Central memory CD8-positive, alpha-beta T cell (primary cell): ENCODE results near the gene POMP.
"Not testable (repeated sequence)": the region's sequence is repeated elsewhere in the genome, so short reads cannot be mapped to it uniquely, and the experiment has no call there.

ENCODE experiments used
- ATAC-seq: fragments of 150-1000 bp; cut with Tn5 transposase; replicated peaks from 2 replicates; pipeline ENCODE4 v1.10.0; 2022; ENCODE audit warnings: mild to moderate bottlenecking, moderate FRiP score, moderate number of reproducible peaks; ENCODE audit not compliant: poor library complexity, severe bottlenecking; ENCODE audit errors: extremely low read depth
- DNase-seq, 2 donors: peaks; one replicate each; pipeline ENCODE4 v3.0.0; 2021; ENCODE audit warnings: low spot score in 2 of 2
- H3K27ac Mint-ChIP-seq: one replicate; pipeline ENCODE4 v1.8.0; 2022; ENCODE audit warnings: low read depth, mild to moderate bottlenecking, moderate library complexity, mixed read lengths
- H3K27me3 Mint-ChIP-seq: one replicate; pipeline ENCODE4 v1.8.0; 2022; ENCODE audit warnings: mixed read lengths
- H3K36me3 Mint-ChIP-seq: one replicate; pipeline ENCODE4 v1.8.0; 2022; ENCODE audit warnings: mild to moderate bottlenecking, moderate library complexity, mixed read lengths; ENCODE audit not compliant: insufficient read depth
- H3K4me1 Mint-ChIP-seq: one replicate; pipeline ENCODE4 v1.8.0; 2022; ENCODE audit warnings: mixed read lengths
- H3K4me3 Mint-ChIP-seq: one replicate; pipeline ENCODE4 v1.8.0; 2022; ENCODE audit warnings: mild to moderate bottlenecking, moderate library complexity, mixed read lengths
- H3K9me3 Mint-ChIP-seq: one replicate; pipeline ENCODE4 v1.8.0; 2022; ENCODE audit warnings: mixed read lengths

POMP gene

DNA sequence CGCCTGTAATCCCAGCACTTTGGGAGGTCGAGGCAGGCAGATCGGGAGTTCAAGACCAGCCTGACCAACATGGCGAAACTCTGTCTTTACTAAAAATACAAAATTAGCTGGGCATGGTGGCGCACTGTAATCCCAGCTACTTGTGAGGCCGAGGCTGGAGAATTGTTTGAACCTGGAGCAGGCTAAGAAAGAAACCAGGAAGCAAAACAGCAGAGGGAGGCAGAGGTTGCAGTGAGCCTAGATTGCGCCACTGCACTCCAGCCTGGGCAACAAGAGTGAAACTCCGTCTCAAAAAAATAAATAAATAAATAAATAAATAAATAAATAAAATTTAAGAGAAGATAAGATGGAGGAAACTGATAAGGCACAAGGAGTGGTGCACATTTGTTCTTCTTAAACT lies 24.2 kb downstream of the POMP start:
- H3K4me1 Mint-ChIP-seq, ATAC-seq, H3K9me3 Mint-ChIP-seq, H3K27ac Mint-ChIP-seq, H3K4me3 Mint-ChIP-seq, H3K36me3 Mint-ChIP-seq, DNase-seq, H3K27me3 Mint-ChIP-seq: not testable (repeated sequence)

GRCh38 chr13:28684257-28684656 lies 25.3 kb downstream of the POMP start:
- H3K9me3 Mint-ChIP-seq: peaks cover 5% of the 10 kb centered on the region
- H3K4me1 Mint-ChIP-seq: no peaks in the 10 kb centered on the region
- no peak for DNase-seq
- ATAC-seq: no peak
- H3K27me3 Mint-ChIP-seq: no peaks in the 10 kb centered on the region
- H3K4me3 Mint-ChIP-seq: no peak overlapping the region
- H3K27ac Mint-ChIP-seq: no peak overlapping the region
- H3K36me3 Mint-ChIP-seq: peaks cover 5% of the 10 kb centered on the region

- H3K9me3 Mint-ChIP-seq: peaks cover 5% of the 10 kb centered on the region
- no peak overlapping the region for H3K27ac Mint-ChIP-seq
- H3K27me3 Mint-ChIP-seq: no peaks in the 10 kb centered on the region
- DNase-seq: no peak
- no peak for ATAC-seq
- H3K4me3 Mint-ChIP-seq: no peak overlapping the region
- no peaks in the 10 kb centered on the region for H3K4me1 Mint-ChIP-seq
- no peaks in the 10 kb centered on the region for H3K36me3 Mint-ChIP-seq
Observed at GRCh38 chr13:28685114-28685513, 26.2 kb downstream of the POMP start.

DNA sequence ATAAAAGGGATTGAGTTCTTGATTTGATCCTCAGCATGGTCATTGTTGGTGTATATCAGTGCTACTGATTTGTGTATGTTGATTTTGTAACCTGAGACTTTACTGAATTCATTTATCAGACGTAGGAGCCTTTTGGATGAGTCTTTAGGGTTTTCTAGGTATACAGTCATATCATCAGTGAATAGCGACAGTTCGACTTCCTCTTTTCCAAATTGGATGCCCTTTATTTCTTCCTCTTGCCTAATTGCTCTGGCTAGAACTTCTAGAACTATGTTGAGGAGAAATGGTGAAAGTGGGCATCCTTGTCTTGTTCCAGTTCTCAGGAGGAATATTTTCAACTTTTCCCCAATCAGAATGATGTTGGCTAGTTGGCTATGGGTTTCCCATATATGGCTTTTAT lies 27.0 kb downstream of the POMP start:
- Mint-ChIP-seq H3K4me3 (no peak overlapping the region), H3K27me3 (no peaks in the 10 kb centered on the region), H3K36me3 (no peaks in the 10 kb centered on the region), H3K27ac (no peak overlapping the region), H3K9me3 (peaks cover 7% of the 10 kb centered on the region), H3K4me1 (no peaks in the 10 kb centered on the region)
- DNase-seq (no peak), ATAC-seq (no peak)

GRCh38 chr13:28693605-28694491 lies 34.9 kb downstream of the POMP start:
- H3K4me1 Mint-ChIP-seq, H3K27ac Mint-ChIP-seq, ATAC-seq, H3K4me3 Mint-ChIP-seq, H3K27me3 Mint-ChIP-seq, DNase-seq, H3K36me3 Mint-ChIP-seq: not testable (repeated sequence)
- peaks cover 11% of the 10 kb centered on the region for H3K9me3 Mint-ChIP-seq

GRCh38 chr13:28697441-28697840 lies 38.5 kb downstream of the POMP start:
- H3K4me3 Mint-ChIP-seq: no peak overlapping the region
- H3K36me3 Mint-ChIP-seq: peaks cover 26% of the 10 kb centered on the region
- H3K27ac Mint-ChIP-seq: no peak overlapping the region
- H3K4me1 Mint-ChIP-seq: no peaks in the 10 kb centered on the region
- DNase-seq (no peak), ATAC-seq (no peak)
- H3K9me3 Mint-ChIP-seq: peaks cover 5% of the 10 kb centered on the region
- no peaks in the 10 kb centered on the region for H3K27me3 Mint-ChIP-seq

DNA sequence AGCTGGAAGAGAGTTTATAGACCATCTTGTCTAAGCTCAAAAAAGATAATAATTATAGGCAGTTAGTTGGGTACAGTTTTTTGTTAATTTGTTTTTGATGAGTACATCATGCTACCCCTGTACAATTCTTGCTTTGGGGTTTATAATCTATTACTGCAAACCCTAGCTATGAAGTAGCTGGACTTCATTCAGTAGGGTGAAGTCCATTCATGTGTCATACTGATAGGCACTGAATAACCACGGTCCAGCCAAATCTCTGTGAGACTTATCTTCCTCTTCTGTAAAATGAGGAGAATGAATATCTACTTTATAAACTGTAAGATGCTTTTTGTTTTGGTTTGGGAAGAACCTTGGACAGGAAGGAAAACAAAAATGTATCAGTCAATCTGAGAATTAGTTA lies 40.3 kb downstream of the POMP start:
- H3K4me3 Mint-ChIP-seq: no peak overlapping the region
- no peaks in the 10 kb centered on the region for H3K9me3 Mint-ChIP-seq
- H3K36me3 Mint-ChIP-seq: peaks cover 26% of the 10 kb centered on the region
- ATAC-seq (no peak), DNase-seq (no peak)
- no peaks in the 10 kb centered on the region for H3K27me3 Mint-ChIP-seq
- no peaks in the 10 kb centered on the region for H3K4me1 Mint-ChIP-seq
- no peak overlapping the region for H3K27ac Mint-ChIP-seq

DNA sequence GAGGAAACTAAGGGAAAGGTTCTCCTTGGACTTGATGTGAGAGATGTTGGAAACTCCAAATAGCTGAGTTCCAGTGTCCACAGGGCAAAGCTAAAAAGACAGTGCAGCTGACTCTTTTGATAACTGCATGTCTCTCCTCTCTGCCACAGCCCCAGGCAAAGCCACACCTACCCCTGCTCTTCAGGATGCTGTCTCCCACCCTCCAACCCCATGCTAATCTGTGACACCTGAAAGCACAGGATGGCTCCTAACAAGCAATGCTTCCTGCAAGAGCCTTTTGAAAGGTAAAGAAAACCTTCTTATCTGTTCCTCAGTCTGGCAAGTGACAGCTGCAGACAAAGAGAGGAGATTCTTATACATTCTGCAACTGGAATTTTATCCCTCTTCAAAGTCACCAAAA lies 45.4 kb downstream of the POMP start:
- no peaks in the 10 kb centered on the region for H3K9me3 Mint-ChIP-seq
- no peak overlapping the region for H3K4me3 Mint-ChIP-seq
- peaks cover 4% of the 10 kb centered on the region for H3K4me1 Mint-ChIP-seq
- H3K27ac Mint-ChIP-seq: no peak overlapping the region
- DNase-seq (no peak), ATAC-seq (no peak)
- no peaks in the 10 kb centered on the region for H3K27me3 Mint-ChIP-seq
- H3K36me3 Mint-ChIP-seq: peaks cover 17% of the 10 kb centered on the region

DNA sequence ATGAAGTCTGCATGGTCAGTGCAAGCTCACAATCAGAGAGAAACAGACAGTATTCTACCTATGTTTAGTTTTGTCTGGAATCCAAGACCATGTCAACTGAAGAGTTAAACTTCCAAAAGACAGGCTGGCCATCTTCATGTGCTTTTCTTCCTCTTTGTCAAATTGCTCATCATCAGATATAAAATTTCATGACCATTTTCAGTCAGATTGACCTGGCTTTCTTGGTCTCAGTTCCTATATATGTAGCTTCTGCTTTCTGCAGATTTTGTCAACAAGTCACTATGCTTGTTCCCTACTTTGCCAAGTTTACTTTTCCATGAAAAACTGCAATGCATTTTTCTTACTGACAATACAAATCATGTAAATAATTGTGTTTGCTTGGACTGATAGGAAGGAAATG lies 46.0 kb downstream of the POMP start:
- Mint-ChIP-seq H3K9me3 (no peaks in the 10 kb centered on the region), H3K4me3 (no peak overlapping the region), H3K27me3 (no peaks in the 10 kb centered on the region), H3K36me3 (peaks cover 15% of the 10 kb centered on the region), H3K4me1 (peaks cover 4% of the 10 kb centered on the region), H3K27ac (no peak overlapping the region)
- DNase-seq (no peak), ATAC-seq (no peak)

DNA sequence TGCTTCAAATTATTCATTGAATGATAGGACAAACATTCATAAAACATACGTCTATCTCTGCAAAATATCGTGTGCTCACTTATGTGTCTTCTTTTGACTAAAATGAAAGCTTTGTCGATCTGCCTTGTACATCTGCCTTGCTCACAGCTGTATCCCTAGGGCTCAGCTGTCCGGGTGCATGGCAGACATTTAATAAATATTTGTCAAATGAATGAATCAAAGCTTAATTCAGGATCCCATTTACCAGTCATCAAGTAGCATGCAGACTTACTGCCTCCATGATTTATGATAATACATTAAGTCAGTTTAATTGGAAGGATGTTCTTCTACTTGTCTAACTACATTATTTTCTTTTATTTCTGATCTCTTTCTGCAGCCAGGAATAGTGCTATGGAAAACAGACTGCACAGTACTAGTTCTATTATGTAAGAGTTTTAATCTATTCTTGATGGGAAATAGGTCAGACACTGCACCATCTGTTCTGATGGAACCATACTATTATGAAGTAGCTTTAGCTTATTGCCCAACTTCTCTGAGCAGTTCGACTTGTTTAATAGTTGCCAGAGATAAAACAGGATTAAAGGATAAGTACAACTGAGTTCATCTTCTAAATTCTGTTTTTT lies 46.6 kb downstream of the POMP start:
- ATAC-seq: no peak
- Mint-ChIP-seq H3K36me3 (peaks cover 16% of the 10 kb centered on the region), H3K9me3 (no peaks in the 10 kb centered on the region), H3K27ac (no peak overlapping the region), H3K4me1 (peaks cover 4% of the 10 kb centered on the region), H3K27me3 (no peaks in the 10 kb centered on the region), H3K4me3 (no peak overlapping the region)
- DNase-seq: no peak

GRCh38 chr13:28707629-28708427 lies 48.9 kb downstream of the POMP start:
- ATAC-seq: no peak
- H3K4me3 Mint-ChIP-seq: no peak overlapping the region
- DNase-seq: no peak

GRCh38 chr13:28710161-28710560 lies 51.2 kb downstream of the POMP start:
- no peak for DNase-seq
- no peak for ATAC-seq
- Mint-ChIP-seq H3K36me3 (peaks cover 10% of the 10 kb centered on the region), H3K4me1 (peaks cover 15% of the 10 kb centered on the region), H3K27me3 (no peaks in the 10 kb centered on the region), H3K9me3 (no peaks in the 10 kb centered on the region), H3K27ac (no peak overlapping the region), H3K4me3 (no peak overlapping the region)

More at GRCh38 chr13:28707629-28708427, 48.9 kb downstream of the POMP start:
- peaks cover 9% of the 10 kb centered on the region for H3K36me3 Mint-ChIP-seq
- no peaks in the 10 kb centered on the region for H3K9me3 Mint-ChIP-seq
- H3K27me3 Mint-ChIP-seq: no peaks in the 10 kb centered on the region
- H3K4me1 Mint-ChIP-seq: peaks cover 4% of the 10 kb centered on the region
- no peak overlapping the region for H3K27ac Mint-ChIP-seq
